Measurements from ENCODE around the gene FBXW7.

The FBXW7 gene

GRCh38 chr4:152363904-152364303, 172.0 kb downstream of the FBXW7 start:
- no peak for DNase-seq

- no peak for DNase-seq
Observed at GRCh38 chr4:152363086-152363485, 172.8 kb downstream of the FBXW7 start.

- no peak for DNase-seq
Observed at GRCh38 chr4:152360045-152360410, 175.9 kb downstream of the FBXW7 start.

GRCh38 chr4:152359208-152360044, 176.5 kb downstream of the FBXW7 start:
- no peak for DNase-seq

- DNase-seq: no peak
Observed at GRCh38 chr4:152357206-152357605, 178.7 kb downstream of the FBXW7 start.

- DNase-seq: no peak
Observed at GRCh38 chr4:152356428-152357034, 179.4 kb downstream of the FBXW7 start.

GRCh38 chr4:152352622-152353116, 183.2 kb downstream of the FBXW7 start:
- DNase-seq: no peak

GRCh38 chr4:152352215-152352614, 183.7 kb downstream of the FBXW7 start:
- DNase-seq: no peak

GRCh38 chr4:152351080-152351479, 184.8 kb downstream of the FBXW7 start:
- no peak for DNase-seq

GRCh38 chr4:152348670-152349069, 187.2 kb downstream of the FBXW7 start:
- DNase-seq: no peak

GRCh38 chr4:152346979-152347378, 188.9 kb downstream of the FBXW7 start:
- no peak for DNase-seq

- no peak for DNase-seq
Observed at GRCh38 chr4:152346526-152346925, 189.4 kb downstream of the FBXW7 start.

- DNase-seq: no peak
Observed at GRCh38 chr4:152344001-152344400, 191.9 kb downstream of the FBXW7 start.

GRCh38 chr4:152342293-152342692, 193.6 kb downstream of the FBXW7 start:
- no peak for DNase-seq

- DNase-seq: no peak
Observed at GRCh38 chr4:152340818-152341217, 195.1 kb downstream of the FBXW7 start.

- no peak for DNase-seq
Observed at GRCh38 chr4:152339576-152339975, 196.3 kb downstream of the FBXW7 start.

- no peak for DNase-seq
Observed at GRCh38 chr4:152334931-152335330, 201.0 kb downstream of the FBXW7 start.

GRCh38 chr4:152331042-152331441, 204.8 kb downstream of the FBXW7 start:
- no peak for DNase-seq

GRCh38 chr4:152328582-152328981, 207.3 kb downstream of the FBXW7 start:
- no peak for DNase-seq

- DNase-seq: no peak
Observed at GRCh38 chr4:152327606-152328453, 208.1 kb downstream of the FBXW7 start.

GRCh38 chr4:152325831-152326230, 210.1 kb downstream of the FBXW7 start:
- DNase-seq: no peak

GRCh38 chr4:152323221-152323620, 212.7 kb downstream of the FBXW7 start:
- no peak for DNase-seq

GRCh38 chr4:152322656-152323055, 213.2 kb downstream of the FBXW7 start:
- no peak for DNase-seq
